Stimulated activated CD4-positive, alpha-beta T cell treated with anti-CD3 and anti-CD28 coated beads, Interleukin-2, amount 100 ng/mL, for 24 hours (primary cell): ENCODE data around the gene JCHAIN.
"Not testable (repeated sequence)": the region's sequence is repeated elsewhere in the genome, so short reads cannot be mapped to it uniquely, and the experiment has no call there.

Experiments
- DNase-seq, 2 donors: peaks; one replicate each; pipeline ENCODE4 v3.0.0-alpha.2; 2020

The JCHAIN gene

GRCh38 chr4:70666369-70666768, at the start of gene JCHAIN:
JCHAIN (minus strand) TSS chr4:70666508; CDS start chr4:70666490, 18 bp downstream.
- DNase-seq, result no peak

GRCh38 chr4:70715097-70715496, 48.8 kb upstream of the JCHAIN start:
- no peak for DNase-seq

GRCh38 chr4:70714079-70714887, 48.0 kb upstream of the JCHAIN start:
- DNase-seq, result no peak

- no peak for DNase-seq
These were observed 47.3 kb upstream of the JCHAIN start for GRCh38 chr4:70713453-70714078.

GRCh38 chr4:70712604-70713452, 46.5 kb upstream of the JCHAIN start:
- DNase-seq, result no peak

GRCh38 chr4:70712150-70712549, 45.8 kb upstream of the JCHAIN start:
- no peak for DNase-seq

GRCh38 chr4:70711599-70711998, 45.3 kb upstream of the JCHAIN start:
- no peak for DNase-seq

- DNase-seq, result no peak
These were observed 43.4 kb upstream of the JCHAIN start for GRCh38 chr4:70709611-70710205.

GRCh38 chr4:70706516-70706915, 40.2 kb upstream of the JCHAIN start:
- DNase-seq, result no peak

- DNase-seq, result no peak
These were observed 39.7 kb upstream of the JCHAIN start for GRCh38 chr4:70706044-70706461.

- DNase-seq, result peak; percentile 73 to 78
These were observed 39.1 kb upstream of the JCHAIN start for GRCh38 chr4:70705183-70706043.

GRCh38 chr4:70704931-70705182, 38.5 kb upstream of the JCHAIN start:
- no peak for DNase-seq

- peak; percentile 56 to 61 for DNase-seq
These were observed 38.1 kb upstream of the JCHAIN start for GRCh38 chr4:70704215-70704930.

- DNase-seq, result no peak
These were observed 37.4 kb upstream of the JCHAIN start for GRCh38 chr4:70703619-70704214.

- DNase-seq, result not testable (repeated sequence)
These were observed 36.3 kb upstream of the JCHAIN start for GRCh38 chr4:70702592-70702991.

- no peak for DNase-seq
These were observed 35.0 kb upstream of the JCHAIN start for GRCh38 chr4:70701271-70701670.

GRCh38 chr4:70700712-70701111, 34.4 kb upstream of the JCHAIN start:
- no peak for DNase-seq

- DNase-seq, result not testable (repeated sequence)
These were observed 32.1 kb upstream of the JCHAIN start for GRCh38 chr4:70698435-70698834.

GRCh38 chr4:70694633-70695032, 28.3 kb upstream of the JCHAIN start:
- not testable (repeated sequence) for DNase-seq

GRCh38 chr4:70691661-70692060, 25.4 kb upstream of the JCHAIN start:
- no peak for DNase-seq

GRCh38 chr4:70688795-70689231, 22.5 kb upstream of the JCHAIN start:
- DNase-seq, result no peak
